HTERT RPE-1 (cell line): ENCODE results near the gene NDUFB10.
"Not testable (repeated sequence)": the region's sequence is repeated elsewhere in the genome, so short reads cannot be mapped to it uniquely, and the experiment has no call there.

Source experiments
- in situ Hi-C: fragments of 300-500 bp; cut with MboI; formaldehyde crosslinking; loops from 4 replicates; pipeline ENCODE4 v1.14.3; 2020; ENCODE audit warnings: low sequenced_read_pairs

Gene NDUFB10

GRCh38 chr16:1923299-1924034 is 35.9 kb upstream of the NDUFB10 start:
- in situ Hi-C loops, result no loop called here

DNA sequence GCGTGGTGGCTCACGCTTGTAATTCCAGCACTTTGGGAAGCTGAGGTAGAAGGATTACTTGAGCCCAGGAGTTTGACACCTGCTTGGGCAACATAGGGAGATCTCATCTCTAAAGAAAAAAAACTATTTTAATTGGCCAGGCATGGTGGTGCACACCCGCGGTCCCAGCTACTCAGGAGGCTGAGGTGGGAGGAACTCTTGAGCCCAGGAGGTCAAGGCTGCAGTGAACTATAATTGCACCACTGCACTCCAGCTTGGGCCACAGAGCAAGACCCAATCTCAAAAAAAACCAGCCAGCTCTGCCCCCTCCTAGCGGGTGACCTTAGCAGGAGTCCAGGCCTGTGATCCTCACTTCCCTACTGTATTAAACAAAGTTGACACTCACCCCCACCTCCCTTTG is 35.2 kb upstream of the NDUFB10 start:
- in situ Hi-C loops, result no loop called here

GRCh38 chr16:1926271-1926670 is 33.1 kb upstream of the NDUFB10 start:
- in situ Hi-C loops, result no loop called here

DNA sequence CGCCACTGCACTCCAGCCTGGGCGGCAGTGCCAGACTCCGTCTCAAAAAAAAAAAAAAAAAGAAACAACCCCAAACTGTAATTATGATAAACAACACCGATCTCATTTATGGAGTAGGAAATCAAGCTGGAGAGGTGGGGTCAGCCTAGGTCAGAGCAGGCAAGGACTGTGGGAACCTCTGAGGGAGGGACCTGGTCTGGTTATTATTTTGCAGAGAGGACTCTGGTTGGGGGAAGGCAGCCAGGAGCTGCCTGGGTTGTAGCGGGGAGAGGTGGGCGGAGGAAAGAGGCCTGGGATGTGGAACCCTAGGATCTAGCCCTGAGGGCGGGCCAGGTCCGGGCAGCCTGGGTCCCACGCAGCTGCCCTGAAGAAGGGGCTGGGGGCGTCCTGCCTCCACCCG is 30.2 kb upstream of the NDUFB10 start:
- in situ Hi-C loops, result no loop called here

GRCh38 chr16:1929578-1930337 is 29.6 kb upstream of the NDUFB10 start:
- in situ Hi-C loops, result no loop called here

DNA sequence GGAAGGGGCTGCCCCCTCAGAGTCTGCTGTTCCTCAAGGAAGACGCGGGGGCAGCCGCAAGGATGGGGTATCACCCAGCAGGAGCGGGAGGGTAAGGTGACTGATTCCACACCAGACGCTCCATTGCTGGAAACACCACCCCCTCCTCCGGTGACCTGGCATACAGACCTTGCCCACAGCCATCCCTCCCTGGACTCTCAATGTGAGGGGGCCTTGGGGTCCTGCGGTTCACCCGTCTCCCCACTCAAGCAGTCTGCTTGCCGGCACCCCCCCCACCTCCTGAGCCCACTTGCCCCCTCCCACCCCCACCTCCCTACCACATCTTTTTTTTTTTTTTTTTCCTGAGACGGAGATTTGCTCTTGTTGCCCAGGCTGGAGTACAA is 29.0 kb upstream of the NDUFB10 start:
- in situ Hi-C loops, result no loop called here

- in situ Hi-C loops, result no loop called here
Measured at GRCh38 chr16:1932050-1933028, 27.0 kb upstream of the NDUFB10 start.

GRCh38 chr16:1933097-1933661 is 26.2 kb upstream of the NDUFB10 start:
- in situ Hi-C loops, result no loop called here

GRCh38 chr16:1936945-1937479 is 22.3 kb upstream of the NDUFB10 start:
- in situ Hi-C loops, result no loop called here

- in situ Hi-C loops, result no loop called here
Measured at GRCh38 chr16:1938316-1938715, 21.0 kb upstream of the NDUFB10 start.

- in situ Hi-C loops, result no loop called here
Measured at GRCh38 chr16:1938910-1939309, 20.4 kb upstream of the NDUFB10 start.

GRCh38 chr16:1939833-1940232 is 19.5 kb upstream of the NDUFB10 start:
- in situ Hi-C loops, result not testable (repeated sequence)

DNA sequence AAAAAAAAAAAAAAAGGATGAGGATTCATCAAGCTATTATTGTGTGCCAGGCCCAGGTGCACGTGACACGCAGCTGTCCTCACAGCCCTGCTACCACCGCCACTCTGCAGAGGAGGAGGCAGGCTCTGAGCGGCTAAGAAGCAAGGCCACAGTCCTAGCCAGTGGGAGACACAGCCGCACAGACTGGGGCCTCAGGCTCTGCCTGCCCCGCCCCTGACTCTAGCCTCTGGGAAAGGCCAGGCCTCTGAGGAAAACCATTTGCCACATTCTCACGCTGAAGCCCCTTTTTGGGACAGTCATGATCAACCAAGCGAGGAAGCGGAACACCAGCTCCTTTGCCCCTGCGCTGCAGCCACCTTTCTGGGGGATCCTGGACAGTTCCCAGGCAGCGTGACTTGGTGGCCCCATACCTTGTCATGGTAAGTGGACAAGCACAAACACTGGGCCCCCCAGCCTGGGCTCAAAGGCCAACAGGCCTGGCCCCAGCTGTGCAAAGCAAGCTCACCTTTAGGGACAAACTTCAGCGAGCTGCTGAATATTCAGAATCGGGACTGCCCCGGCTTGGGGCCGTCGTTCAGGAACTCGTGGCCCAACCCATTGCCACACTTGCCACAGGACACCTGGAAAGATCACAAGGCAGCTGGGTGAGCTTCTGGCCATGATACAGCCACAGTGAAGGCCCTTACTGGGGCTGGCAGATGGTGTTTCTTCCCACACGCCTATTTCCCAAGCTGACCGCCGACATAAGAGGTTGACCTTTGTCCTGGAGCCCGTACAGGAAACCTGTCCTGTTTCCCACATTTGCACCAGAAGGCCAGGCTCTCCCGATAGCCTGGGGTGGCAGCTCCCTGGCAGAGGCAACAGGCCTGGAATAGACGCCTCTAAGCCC is 18.8 kb upstream of the NDUFB10 start:
- in situ Hi-C loops, result no loop called here

GRCh38 chr16:1941162-1942046 is 17.9 kb upstream of the NDUFB10 start:
- in situ Hi-C loops, result no loop called here

- in situ Hi-C loops, result no loop called here
Measured at GRCh38 chr16:1942047-1942809, 17.1 kb upstream of the NDUFB10 start.

DNA sequence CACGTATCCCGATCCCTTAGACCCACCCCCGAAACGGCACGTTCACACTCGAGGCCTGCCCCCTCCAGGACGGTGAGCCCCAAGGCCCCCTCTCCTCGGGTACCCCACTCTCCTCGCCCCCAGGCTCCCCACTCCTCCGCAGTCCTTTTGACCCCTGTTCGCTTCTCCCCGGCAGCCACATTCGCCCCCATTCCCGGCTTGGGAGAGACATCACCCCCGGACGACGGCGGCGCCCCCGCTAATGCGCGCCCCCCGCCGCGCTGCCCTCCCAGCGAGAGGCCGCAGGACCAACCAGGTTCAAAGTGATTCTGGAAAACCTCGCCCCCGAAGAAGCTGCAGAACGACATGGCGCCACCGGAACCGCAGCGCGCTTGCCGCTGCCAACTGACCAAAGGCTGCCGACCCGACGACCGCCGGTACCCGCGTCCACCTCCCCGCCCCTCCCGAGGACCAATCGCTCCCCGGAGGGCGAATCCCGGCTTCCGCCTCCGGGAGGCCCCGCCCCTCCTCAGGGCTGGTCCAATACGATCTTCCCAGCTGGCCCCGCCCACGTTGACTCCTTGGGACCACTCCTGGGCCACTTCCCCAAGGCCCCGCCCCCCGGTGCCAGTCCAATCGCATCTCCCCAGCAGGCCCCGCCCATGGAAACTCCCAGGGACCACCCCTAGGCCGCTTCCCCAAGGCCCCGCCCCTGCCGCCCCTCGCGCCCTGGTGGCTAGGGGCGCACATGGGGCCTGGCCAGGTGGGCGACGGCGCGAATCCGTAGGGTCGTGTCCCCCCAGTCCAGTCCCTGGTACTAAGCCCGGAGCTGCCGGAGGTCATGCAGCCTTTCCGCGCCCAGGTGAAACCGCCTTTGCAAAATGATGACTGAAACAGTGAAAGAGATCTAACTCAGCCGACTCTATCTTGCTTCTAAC is 16.3 kb upstream of the NDUFB10 start, which contains the start of gene MSRB1:
MSRB1 (minus strand) TSS at position 390 of the 917 bp plus-strand sequence; CDS start at position 347, 43 bp downstream.
- in situ Hi-C loops, result no loop called here
